Measurements from ENCODE around the gene SPP2.

SPP2 gene

DNA sequence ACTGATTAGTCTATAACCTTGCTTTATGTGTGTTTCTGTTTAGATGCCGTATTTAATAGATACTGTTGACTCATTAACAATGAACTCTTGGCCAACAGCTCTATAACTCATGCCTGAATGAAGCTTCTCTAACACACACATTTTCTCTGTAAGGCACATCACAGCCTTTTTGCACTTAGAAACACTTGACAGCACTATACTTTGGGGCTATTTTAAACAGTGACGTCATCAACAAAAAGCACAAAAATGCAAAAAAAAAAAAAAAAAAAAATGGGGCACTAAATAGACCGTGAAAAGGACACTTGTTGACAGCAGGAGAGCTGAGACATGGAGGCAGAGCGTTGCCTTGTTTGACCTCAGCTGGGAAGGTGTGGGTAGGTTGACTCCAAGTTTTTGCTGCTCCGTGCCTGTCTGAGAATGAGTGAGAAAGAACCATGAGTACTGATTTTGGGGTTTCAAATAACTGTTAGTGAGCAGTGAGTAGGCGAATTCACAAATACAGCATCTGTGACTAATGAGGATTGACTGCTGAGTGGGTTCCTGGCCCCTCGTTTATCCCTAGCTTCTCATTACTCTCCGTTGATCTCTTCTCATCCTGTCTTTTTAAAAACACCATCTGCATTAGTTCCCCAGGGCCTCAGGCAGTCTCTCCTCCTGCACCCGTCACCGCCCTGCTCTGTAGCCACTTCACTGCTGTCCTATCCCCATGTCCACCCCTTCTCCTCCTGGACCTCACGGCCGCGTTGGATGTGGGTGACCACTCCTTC, 24.4 kb downstream of the SPP2 start:
- no peak overlapping the region for H3K4me3 ChIP-seq (ENCODE audit: low read length)
- no peak overlapping the region for H3K9ac ChIP-seq (ENCODE audit: low read length)
- no peaks in the 10 kb centered on the region for H3K36me3 ChIP-seq (ENCODE audit: control insufficient read depth, insufficient read depth, low read length, severe bottlenecking)
- peaks cover 15% of the 10 kb centered on the region for H3K27me3 ChIP-seq (replicated peaks; ENCODE audit: control insufficient read depth, insufficient read depth, low read length)
- no peaks in the 10 kb centered on the region for H3K4me1 ChIP-seq (ENCODE audit: control insufficient read depth, insufficient read depth, low read length)
- no peak for DNase-seq (ENCODE audit: low read depth)
- no peaks in the 10 kb centered on the region for H3K9me3 ChIP-seq (ENCODE audit: control insufficient read depth, low read length)

DNA sequence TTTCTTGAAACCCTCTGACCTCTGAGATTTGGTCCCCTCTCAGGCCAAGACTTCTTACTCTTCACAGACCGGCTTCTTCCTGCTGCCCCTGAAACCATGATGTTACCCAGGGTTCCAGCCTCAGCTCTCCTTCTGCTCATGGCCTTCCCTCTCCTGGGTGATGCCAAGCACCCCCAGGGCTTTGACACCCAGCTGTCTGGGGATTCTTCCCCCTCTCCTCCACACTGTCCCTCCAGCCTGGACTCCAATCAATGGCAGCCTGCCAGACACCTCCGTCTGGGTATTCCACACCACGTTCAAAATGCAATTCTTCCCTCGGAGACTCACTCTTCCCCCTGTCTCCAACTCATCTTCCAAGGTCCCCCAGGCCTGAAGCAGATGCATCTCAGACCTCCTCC, 25.0 kb downstream of the SPP2 start:
- no peak overlapping the region for H3K9ac ChIP-seq (ENCODE audit: low read length)
- H3K27me3 ChIP-seq (replicated peaks; ENCODE audit: control insufficient read depth, insufficient read depth, low read length) = peaks cover 15% of the 10 kb centered on the region
- no peaks in the 10 kb centered on the region for H3K9me3 ChIP-seq (ENCODE audit: control insufficient read depth, low read length)
- DNase-seq (ENCODE audit: low read depth) = no peak
- no peaks in the 10 kb centered on the region for H3K36me3 ChIP-seq (ENCODE audit: control insufficient read depth, insufficient read depth, low read length, severe bottlenecking)
- H3K4me3 ChIP-seq (ENCODE audit: low read length) = no peak overlapping the region
- H3K4me1 ChIP-seq (ENCODE audit: control insufficient read depth, insufficient read depth, low read length) = no peaks in the 10 kb centered on the region

DNA sequence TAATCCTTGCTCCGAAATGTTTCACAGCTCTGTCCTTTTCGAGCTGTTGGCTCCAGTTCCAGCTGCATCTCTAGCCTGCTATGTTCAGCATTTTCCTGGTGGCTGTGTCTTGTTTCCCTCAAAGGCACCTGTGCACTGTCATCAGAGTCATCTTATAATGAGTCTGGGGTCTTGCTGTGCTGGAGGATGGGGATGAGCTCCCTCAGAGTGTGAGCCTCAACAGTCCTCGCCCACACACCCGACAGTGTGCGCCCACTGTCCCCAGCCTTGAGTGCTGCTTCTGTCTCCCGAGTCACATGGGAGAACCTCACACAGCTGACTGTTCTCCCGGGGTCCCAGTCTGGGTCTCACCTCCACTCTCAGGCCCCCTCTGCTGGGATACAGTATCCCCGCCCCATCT, 25.4 kb downstream of the SPP2 start:
- no peak overlapping the region for H3K4me3 ChIP-seq (ENCODE audit: low read length)
- H3K4me1 ChIP-seq (ENCODE audit: control insufficient read depth, insufficient read depth, low read length) = no peaks in the 10 kb centered on the region
- no peak for DNase-seq (ENCODE audit: low read depth)
- H3K9ac ChIP-seq (ENCODE audit: low read length) = no peak overlapping the region
- no peaks in the 10 kb centered on the region for H3K9me3 ChIP-seq (ENCODE audit: control insufficient read depth, low read length)
- H3K27me3 ChIP-seq (replicated peaks; ENCODE audit: control insufficient read depth, insufficient read depth, low read length) = peaks cover 15% of the 10 kb centered on the region
- H3K36me3 ChIP-seq (ENCODE audit: control insufficient read depth, insufficient read depth, low read length, severe bottlenecking) = no peaks in the 10 kb centered on the region

DNA sequence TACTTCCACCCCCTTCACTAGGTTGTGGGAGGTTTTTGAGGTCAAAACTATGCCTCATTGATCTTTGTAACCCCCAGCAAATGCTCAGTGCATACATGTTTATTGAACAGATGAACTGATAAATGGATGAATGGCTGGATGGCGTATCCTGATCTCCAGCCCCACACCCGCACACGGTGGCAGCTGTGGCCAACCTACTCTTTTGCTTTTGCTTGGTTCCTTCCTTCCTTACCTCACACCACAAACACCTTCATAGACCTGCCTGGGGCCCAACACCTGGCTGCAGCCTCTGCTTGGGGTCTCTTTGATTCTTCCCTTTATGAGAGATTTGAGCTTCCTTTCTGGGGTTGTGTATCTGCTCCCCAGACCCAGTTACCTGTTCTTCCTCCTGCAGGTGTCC, 25.9 kb downstream of the SPP2 start:
- H3K27me3 ChIP-seq (replicated peaks; ENCODE audit: control insufficient read depth, insufficient read depth, low read length) = peaks cover 15% of the 10 kb centered on the region
- no peak overlapping the region for H3K4me3 ChIP-seq (ENCODE audit: low read length)
- no peaks in the 10 kb centered on the region for H3K4me1 ChIP-seq (ENCODE audit: control insufficient read depth, insufficient read depth, low read length)
- no peak overlapping the region for H3K9ac ChIP-seq (ENCODE audit: low read length)
- H3K9me3 ChIP-seq (ENCODE audit: control insufficient read depth, low read length) = no peaks in the 10 kb centered on the region
- DNase-seq (ENCODE audit: low read depth) = no peak
- no peaks in the 10 kb centered on the region for H3K36me3 ChIP-seq (ENCODE audit: control insufficient read depth, insufficient read depth, low read length, severe bottlenecking)

GRCh38 chr2:234078129-234078528, 27.6 kb downstream of the SPP2 start:
- H3K27me3 ChIP-seq (replicated peaks; ENCODE audit: control insufficient read depth, insufficient read depth, low read length) = peaks cover 18% of the 10 kb centered on the region
- H3K9ac ChIP-seq (ENCODE audit: low read length) = no peak overlapping the region
- H3K4me1 ChIP-seq (ENCODE audit: control insufficient read depth, insufficient read depth, low read length) = no peaks in the 10 kb centered on the region
- no peaks in the 10 kb centered on the region for H3K36me3 ChIP-seq (ENCODE audit: control insufficient read depth, insufficient read depth, low read length, severe bottlenecking)
- no peaks in the 10 kb centered on the region for H3K9me3 ChIP-seq (ENCODE audit: control insufficient read depth, low read length)
- H3K4me3 ChIP-seq (ENCODE audit: low read length) = no peak overlapping the region
- DNase-seq (ENCODE audit: low read depth) = no peak

- Histone ChIP-seq H3K4me1 (ENCODE audit: control insufficient read depth, insufficient read depth, low read length) (no peaks in the 10 kb centered on the region), H3K27me3 (replicated peaks; ENCODE audit: control insufficient read depth, insufficient read depth, low read length) (peaks cover 12% of the 10 kb centered on the region), H3K9me3 (ENCODE audit: control insufficient read depth, low read length) (no peaks in the 10 kb centered on the region), H3K9ac (ENCODE audit: low read length) (no peak overlapping the region), H3K36me3 (ENCODE audit: control insufficient read depth, insufficient read depth, low read length, severe bottlenecking) (no peaks in the 10 kb centered on the region), H3K4me3 (ENCODE audit: low read length) (no peak overlapping the region)
- no peak for DNase-seq (ENCODE audit: low read depth)
These were observed 31.7 kb downstream of the SPP2 start for GRCh38 chr2:234081970-234082822.

DNA sequence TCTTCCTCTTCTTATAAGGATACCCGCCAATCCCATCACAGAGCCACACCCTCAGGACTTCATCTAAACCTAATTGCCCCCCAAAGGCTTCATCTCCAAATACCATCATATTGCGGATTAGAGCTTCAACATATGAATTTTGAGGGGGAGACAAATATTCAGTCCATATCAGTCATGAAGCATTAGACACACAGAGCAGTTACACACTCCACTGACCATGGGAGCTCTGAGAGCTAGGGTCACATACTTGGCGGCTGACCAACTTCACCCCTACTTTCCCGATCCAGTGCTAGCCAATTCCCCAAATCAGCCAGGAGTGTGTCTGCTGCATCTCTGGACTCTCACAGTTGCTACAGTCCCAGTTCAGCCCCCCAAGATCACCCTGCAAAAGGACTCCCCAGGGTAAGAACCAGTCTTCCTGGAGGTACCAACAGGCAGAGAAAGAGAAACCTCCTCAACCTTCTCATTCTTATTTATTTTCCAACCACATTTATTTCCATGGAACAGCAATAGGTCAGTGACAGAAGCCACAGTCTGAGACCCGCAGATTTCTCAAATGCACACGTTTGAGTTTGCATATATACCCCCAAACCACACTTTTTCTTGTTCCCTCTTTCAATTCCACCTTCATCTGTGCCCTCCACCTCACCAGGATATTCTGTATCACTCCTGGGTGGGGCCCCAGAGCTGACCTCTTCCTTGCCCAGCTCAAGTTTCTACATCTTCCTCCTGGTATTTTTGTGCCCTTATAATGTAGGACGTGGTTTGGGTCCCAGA, 33.3 kb downstream of the SPP2 start:
- Histone ChIP-seq H3K27me3 (replicated peaks; ENCODE audit: control insufficient read depth, insufficient read depth, low read length) (peaks cover 8% of the 10 kb centered on the region), H3K4me3 (ENCODE audit: low read length) (no peak overlapping the region), H3K4me1 (ENCODE audit: control insufficient read depth, insufficient read depth, low read length) (no peaks in the 10 kb centered on the region), H3K9me3 (ENCODE audit: control insufficient read depth, low read length) (peaks cover 9% of the 10 kb centered on the region), H3K9ac (ENCODE audit: low read length) (no peak overlapping the region), H3K36me3 (ENCODE audit: control insufficient read depth, insufficient read depth, low read length, severe bottlenecking) (no peaks in the 10 kb centered on the region)
- DNase-seq (ENCODE audit: low read depth) = no peak

GRCh38 chr2:234091432-234091879, 41.0 kb downstream of the SPP2 start:
- peak; percentile 39 for DNase-seq (ENCODE audit: low read depth)
- Histone ChIP-seq H3K9ac (ENCODE audit: low read length) (no peak overlapping the region), H3K4me3 (ENCODE audit: low read length) (peak overlapping the region; percentile 24), H3K36me3 (ENCODE audit: control insufficient read depth, insufficient read depth, low read length, severe bottlenecking) (no peaks in the 10 kb centered on the region), H3K9me3 (ENCODE audit: control insufficient read depth, low read length) (peaks cover 11% of the 10 kb centered on the region), H3K4me1 (ENCODE audit: control insufficient read depth, insufficient read depth, low read length) (peaks cover 9% of the 10 kb centered on the region), H3K27me3 (replicated peaks; ENCODE audit: control insufficient read depth, insufficient read depth, low read length) (no peaks in the 10 kb centered on the region)

DNA sequence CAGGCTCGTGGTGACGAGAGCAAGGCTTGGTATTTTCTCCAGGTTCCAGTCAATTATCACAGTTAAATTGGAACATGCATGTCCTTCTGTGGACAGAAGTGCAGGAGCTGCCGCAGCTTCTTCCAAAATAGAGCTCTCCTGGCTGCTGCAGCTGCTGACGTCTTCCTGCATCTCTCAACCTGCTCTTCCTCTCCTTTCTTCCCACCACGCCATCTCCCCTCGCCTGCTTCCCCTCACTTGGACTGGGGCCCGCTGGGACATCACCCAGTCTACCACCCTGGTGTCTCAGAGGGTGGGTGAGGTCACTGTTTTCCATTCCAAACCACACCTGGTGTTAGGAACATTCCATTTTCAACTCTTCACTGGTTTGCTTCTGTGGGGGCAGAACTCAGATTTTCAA, 41.4 kb downstream of the SPP2 start:
- Histone ChIP-seq H3K4me3 (ENCODE audit: low read length) (peak overlapping the region; percentile 24), H3K27me3 (replicated peaks; ENCODE audit: control insufficient read depth, insufficient read depth, low read length) (no peaks in the 10 kb centered on the region), H3K9ac (ENCODE audit: low read length) (no peak overlapping the region), H3K36me3 (ENCODE audit: control insufficient read depth, insufficient read depth, low read length, severe bottlenecking) (no peaks in the 10 kb centered on the region), H3K9me3 (ENCODE audit: control insufficient read depth, low read length) (peaks cover 11% of the 10 kb centered on the region), H3K4me1 (ENCODE audit: control insufficient read depth, insufficient read depth, low read length) (peaks cover 9% of the 10 kb centered on the region)
- no peak for DNase-seq (ENCODE audit: low read depth)

DNA sequence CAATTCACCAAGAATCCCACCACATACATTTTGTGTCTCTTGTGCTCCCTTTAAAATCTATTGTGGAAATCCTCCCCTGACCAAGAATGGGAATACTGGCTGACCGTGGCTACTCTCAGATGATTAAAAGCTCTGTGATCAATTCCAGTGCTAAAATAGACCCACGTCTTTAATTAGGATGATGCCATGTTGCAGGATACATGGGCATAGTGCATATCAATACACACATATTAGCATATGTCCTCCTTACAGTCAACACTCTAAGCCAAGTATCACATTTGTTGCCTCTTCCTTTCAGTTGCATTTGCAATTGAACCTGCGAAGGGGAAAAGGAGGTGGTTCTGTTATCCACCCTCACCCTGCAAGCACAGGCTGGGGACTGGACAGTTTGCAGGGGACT, 41.8 kb downstream of the SPP2 start:
- Histone ChIP-seq H3K4me3 (ENCODE audit: low read length) (no peak overlapping the region), H3K9me3 (ENCODE audit: control insufficient read depth, low read length) (peaks cover 11% of the 10 kb centered on the region), H3K9ac (ENCODE audit: low read length) (no peak overlapping the region), H3K27me3 (replicated peaks; ENCODE audit: control insufficient read depth, insufficient read depth, low read length) (no peaks in the 10 kb centered on the region), H3K36me3 (ENCODE audit: control insufficient read depth, insufficient read depth, low read length, severe bottlenecking) (no peaks in the 10 kb centered on the region), H3K4me1 (ENCODE audit: control insufficient read depth, insufficient read depth, low read length) (peaks cover 9% of the 10 kb centered on the region)
- DNase-seq (ENCODE audit: low read depth) = no peak

GRCh38 chr2:234095301-234095700, 44.8 kb downstream of the SPP2 start:
- Histone ChIP-seq H3K36me3 (ENCODE audit: control insufficient read depth, insufficient read depth, low read length, severe bottlenecking) (no peaks in the 10 kb centered on the region), H3K4me3 (ENCODE audit: low read length) (no peak overlapping the region), H3K27me3 (replicated peaks; ENCODE audit: control insufficient read depth, insufficient read depth, low read length) (no peaks in the 10 kb centered on the region), H3K9me3 (ENCODE audit: control insufficient read depth, low read length) (no peaks in the 10 kb centered on the region), H3K9ac (ENCODE audit: low read length) (no peak overlapping the region), H3K4me1 (ENCODE audit: control insufficient read depth, insufficient read depth, low read length) (peaks cover 9% of the 10 kb centered on the region)
- no peak for DNase-seq (ENCODE audit: low read depth)

Measured in adipocyte (in vitro differentiated cells).